ENCODE measurements around the gene COLEC11. TPM values are rescaled to one million over a fixed set of nuclear protein-coding genes. Genes with fewer than 3 reads are reported as not detected.
"Not testable (repeated sequence)": the region's sequence is repeated elsewhere in the genome, so short reads cannot be mapped to it uniquely, and the experiment has no call there.

Gene COLEC11
- total RNA-seq, 1 experiment from 2014 or later: 2.1 TPM

GRCh38 chr2:3610881-3611505, 16.1 kb downstream of the COLEC11 start:
- no peaks in the 10 kb centered on the region for H3K27me3 ChIP-seq
- H3K9me3 ChIP-seq: peaks cover 5% of the 10 kb centered on the region; the same call in 1 of the 2 replicates
- no peak for DNase-seq
- no peak overlapping the region for H3K4me3 ChIP-seq
- H3K36me3 ChIP-seq: no peaks in the 10 kb centered on the region

GRCh38 chr2:3611589-3611988, 16.7 kb downstream of the COLEC11 start:
- Histone ChIP-seq H3K4me3 (no peak overlapping the region), H3K9me3 (peaks cover 5% of the 10 kb centered on the region; the same call in 1 of the 2 replicates), H3K36me3 (no peaks in the 10 kb centered on the region), H3K27me3 (no peaks in the 10 kb centered on the region)
- no peak for DNase-seq

DNA sequence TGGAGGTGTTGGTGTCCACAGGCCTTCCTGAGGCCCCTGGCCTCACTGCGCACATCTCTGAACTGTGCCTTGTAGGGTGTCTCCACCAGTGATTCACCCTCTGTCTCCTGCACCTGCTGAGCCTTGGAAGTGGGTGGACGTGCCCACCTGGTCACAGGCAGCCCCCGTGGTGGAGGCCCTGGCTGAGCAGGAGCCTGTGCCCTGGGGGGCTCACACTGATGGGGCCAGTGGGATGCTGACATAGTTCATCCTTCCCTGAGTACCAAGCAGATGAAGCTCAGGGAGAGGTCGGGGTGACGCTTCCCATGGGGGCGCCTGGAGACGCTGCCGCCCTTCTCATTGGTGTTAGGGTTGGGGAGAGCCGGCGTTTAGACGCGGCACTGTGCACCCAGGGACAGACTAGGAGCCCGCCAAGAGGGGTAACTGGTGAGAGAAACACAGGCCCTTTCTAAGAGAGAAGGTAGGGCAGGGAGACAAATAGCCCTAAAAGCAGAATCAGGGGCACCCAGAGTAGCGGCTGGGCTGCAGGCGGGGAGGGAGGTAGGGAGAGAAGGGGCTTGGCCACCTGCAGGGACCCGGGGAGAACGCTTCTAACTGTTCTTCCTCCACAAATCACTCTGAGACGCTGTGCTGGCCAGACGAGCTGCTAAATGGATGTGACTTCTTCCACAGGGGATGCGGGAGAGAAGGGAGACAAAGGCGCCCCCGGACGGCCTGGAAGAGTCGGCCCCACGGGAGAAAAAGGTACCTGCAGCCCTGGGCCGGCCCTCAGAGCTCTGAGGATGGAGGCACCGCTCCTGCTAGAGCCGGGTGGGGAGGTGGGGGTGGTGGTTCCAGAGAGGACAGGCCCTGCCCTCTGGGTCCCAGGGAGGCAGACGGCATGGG, 18.0 kb downstream of the COLEC11 start:
- DNase-seq: no peak
- H3K36me3 ChIP-seq: no peaks in the 10 kb centered on the region
- no peaks in the 10 kb centered on the region for H3K27me3 ChIP-seq
- H3K4me3 ChIP-seq: no peak overlapping the region
- peaks cover 5% of the 10 kb centered on the region; the same call in 1 of the 2 replicates for H3K9me3 ChIP-seq

DNA sequence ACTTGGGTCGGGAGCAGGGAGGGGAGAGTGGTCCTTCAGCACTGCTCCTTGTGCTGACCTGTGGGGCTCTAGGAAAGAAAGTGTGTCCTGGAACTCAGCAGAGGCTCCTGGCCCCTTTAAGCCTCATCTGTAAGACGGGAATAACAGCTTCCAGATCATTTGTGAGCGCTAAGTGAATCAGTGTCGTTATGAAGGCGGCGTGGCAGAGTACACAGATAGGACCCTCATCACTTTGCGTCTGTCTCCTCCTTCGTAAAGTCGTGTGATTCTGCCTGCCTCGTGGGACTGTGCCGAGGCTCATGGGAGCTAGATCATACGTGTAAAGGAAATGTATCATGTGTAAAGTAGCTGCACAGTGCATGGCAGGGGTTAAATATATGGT, 18.6 kb downstream of the COLEC11 start:
- Histone ChIP-seq H3K36me3 (no peaks in the 10 kb centered on the region), H3K9me3 (peaks cover 5% of the 10 kb centered on the region; the same call in 1 of the 2 replicates), H3K4me3 (no peak overlapping the region), H3K27me3 (no peaks in the 10 kb centered on the region)
- DNase-seq: no peak

- not testable (repeated sequence) for DNase-seq, H3K36me3 ChIP-seq, H3K4me3 ChIP-seq, H3K9me3 ChIP-seq, H3K27me3 ChIP-seq
These were observed 19.8 kb downstream of the COLEC11 start for GRCh38 chr2:3614743-3615142.

DNA sequence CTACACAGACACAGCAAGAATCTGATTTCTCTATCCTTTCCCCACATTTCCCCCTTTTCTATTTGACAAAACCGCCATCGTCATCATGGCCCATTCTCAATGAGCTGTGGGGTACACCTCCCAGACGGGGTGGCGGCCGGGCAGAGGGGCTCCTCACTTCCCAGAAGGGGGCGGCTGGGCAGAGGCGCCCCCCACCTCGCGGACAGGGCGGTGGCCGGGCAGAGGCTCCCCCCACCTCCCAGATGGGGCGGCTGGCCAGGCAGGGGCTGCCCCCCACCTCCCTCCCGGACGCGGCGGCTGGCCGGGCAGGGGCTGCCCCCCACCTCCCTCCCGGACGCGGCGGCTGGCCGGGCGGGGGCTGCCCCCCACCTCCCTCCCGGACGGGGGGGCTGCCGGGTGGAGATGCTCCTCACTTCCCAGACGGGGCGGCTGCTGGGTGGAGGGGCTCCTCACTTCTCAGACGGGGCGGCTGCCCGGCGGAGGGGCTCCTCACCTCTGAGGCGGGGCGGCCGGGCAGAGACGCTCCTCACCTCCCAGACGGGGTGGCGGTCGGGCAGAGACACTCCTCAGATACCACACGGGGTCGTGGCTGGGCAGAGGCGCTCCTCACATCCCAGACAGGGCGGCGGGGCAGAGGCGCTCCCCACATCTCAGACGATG, 20.8 kb downstream of the COLEC11 start:
- H3K36me3 ChIP-seq, H3K9me3 ChIP-seq, DNase-seq, H3K4me3 ChIP-seq, H3K27me3 ChIP-seq: not testable (repeated sequence)

GRCh38 chr2:3616435-3617197, 21.7 kb downstream of the COLEC11 start:
- H3K27me3 ChIP-seq, DNase-seq, H3K9me3 ChIP-seq, H3K4me3 ChIP-seq, H3K36me3 ChIP-seq: not testable (repeated sequence)

DNA sequence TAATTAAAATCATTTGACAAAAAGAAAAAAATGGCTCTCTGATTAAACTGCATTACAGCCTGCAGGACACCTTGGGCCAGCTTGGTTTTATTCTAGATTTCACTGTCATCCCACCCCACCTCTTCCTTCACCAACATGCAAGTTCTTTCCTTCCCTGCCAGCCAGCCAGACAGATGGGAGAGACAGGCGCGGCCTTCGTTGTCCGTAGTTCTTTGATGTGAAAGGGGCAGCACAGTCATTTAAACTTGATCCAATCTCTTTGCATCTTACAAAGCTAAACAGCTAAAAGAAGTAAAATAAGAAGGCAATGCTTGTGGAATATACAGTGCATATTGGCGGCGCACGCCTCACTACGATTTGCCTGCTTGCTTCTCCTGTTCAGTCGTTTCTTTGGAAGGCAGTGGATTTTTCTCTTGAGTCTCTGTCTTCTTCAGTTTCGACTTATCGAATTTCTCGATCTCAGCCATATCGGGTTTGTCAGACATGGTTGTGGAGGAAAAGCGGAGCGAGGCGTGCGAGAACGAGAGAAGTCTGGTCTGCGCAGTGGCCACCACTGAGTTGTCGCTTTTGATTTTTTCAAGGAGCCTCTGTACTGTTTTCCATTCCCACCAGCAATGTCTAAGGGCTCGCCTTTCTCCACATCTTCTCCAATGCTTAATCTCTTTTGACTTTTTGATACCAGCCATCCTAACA, 22.4 kb downstream of the COLEC11 start:
- no peak for DNase-seq
- H3K27me3 ChIP-seq: no peaks in the 10 kb centered on the region
- H3K9me3 ChIP-seq: peaks cover 5% of the 10 kb centered on the region; the same call in 1 of the 2 replicates
- no peak overlapping the region for H3K4me3 ChIP-seq
- no peaks in the 10 kb centered on the region for H3K36me3 ChIP-seq

GRCh38 chr2:3618367-3618766, 23.5 kb downstream of the COLEC11 start:
- no peak for DNase-seq

DNA sequence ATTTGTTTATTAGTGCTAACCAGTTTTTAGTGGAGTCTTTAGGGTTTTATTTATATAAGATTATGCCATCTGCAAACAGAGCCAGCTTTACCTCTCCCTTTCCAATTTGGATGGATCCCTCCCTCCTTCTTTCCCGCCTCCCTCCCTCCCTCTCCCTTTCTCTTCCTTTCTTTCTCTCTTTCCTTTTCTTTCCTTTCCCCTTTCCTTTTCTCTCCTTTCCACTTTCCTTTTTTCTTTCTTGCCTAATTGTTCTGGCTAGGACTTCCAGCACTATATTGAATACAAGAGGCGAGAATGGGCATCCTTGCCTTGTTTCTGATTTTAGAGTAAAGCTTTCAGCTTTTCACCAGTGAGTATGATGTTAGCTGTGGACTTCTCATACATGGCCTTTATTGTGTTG, 24.1 kb downstream of the COLEC11 start:
- Histone ChIP-seq H3K9me3 (peaks cover 9% of the 10 kb centered on the region), H3K4me3 (no peak overlapping the region), H3K27me3 (no peaks in the 10 kb centered on the region), H3K36me3 (no peaks in the 10 kb centered on the region)
- no peak for DNase-seq

More at GRCh38 chr2:3618367-3618766, 23.5 kb downstream of the COLEC11 start:
- H3K9me3 ChIP-seq: peaks cover 9% of the 10 kb centered on the region
- H3K4me3 ChIP-seq: no peak overlapping the region
- H3K27me3 ChIP-seq: no peaks in the 10 kb centered on the region
- H3K36me3 ChIP-seq: no peaks in the 10 kb centered on the region

- not testable (repeated sequence) for H3K4me3 ChIP-seq, DNase-seq, H3K36me3 ChIP-seq, H3K9me3 ChIP-seq, H3K27me3 ChIP-seq
These were observed 24.7 kb downstream of the COLEC11 start for GRCh38 chr2:3619661-3620060.

GRCh38 chr2:3620834-3621233, 25.9 kb downstream of the COLEC11 start:
- no peak for DNase-seq
- Histone ChIP-seq H3K27me3 (no peaks in the 10 kb centered on the region), H3K9me3 (peaks cover 4% of the 10 kb centered on the region; the same call in 1 of the 2 replicates), H3K36me3 (no peaks in the 10 kb centered on the region), H3K4me3 (no peak overlapping the region)

- DNase-seq: no peak
- H3K36me3 ChIP-seq: no peaks in the 10 kb centered on the region
- H3K9me3 ChIP-seq: peaks cover 4% of the 10 kb centered on the region; the same call in 1 of the 2 replicates
- H3K27me3 ChIP-seq: no peaks in the 10 kb centered on the region
- H3K4me3 ChIP-seq: no peak overlapping the region
These were observed 28.1 kb downstream of the COLEC11 start for GRCh38 chr2:3622967-3623366.

DNA sequence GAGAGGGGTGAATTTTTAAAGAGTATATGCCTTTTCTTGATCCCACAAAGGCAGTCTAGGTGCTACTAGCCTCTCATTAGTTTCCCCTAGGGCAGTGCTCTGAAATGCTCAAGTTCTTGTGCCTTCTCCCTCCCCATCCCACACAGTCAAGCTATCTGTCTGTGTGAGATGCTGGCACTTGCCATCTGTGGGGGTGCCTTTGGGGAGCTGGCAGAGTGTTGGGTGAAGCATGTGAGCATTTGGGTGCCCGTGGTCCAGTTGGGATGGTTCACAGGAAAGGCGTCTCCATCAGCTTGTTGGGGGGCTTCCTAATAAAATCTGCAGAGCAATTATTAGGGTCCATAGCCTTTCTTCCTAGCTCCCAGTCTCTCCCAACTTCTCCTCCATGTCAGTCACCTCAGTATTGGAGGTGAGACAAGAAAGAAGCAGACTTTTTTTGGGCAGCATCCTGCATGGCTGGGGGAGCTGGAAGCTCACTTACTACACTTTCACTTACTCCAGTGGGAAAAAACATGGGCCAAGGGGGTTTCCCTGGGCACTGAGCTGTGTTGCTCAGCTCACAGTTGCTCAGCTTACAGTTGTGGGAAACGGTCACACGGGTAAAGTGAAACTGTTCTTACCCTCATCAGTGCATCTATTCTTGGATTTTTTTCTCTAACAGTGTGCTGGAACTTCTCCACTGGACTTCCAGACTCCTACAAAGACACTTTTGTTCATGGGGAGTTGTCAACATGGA, 29.3 kb downstream of the COLEC11 start:
- Histone ChIP-seq H3K27me3 (no peaks in the 10 kb centered on the region), H3K36me3 (no peaks in the 10 kb centered on the region), H3K9me3 (peaks cover 4% of the 10 kb centered on the region; the same call in 1 of the 2 replicates), H3K4me3 (no peak overlapping the region)
- DNase-seq: no peak

DNA sequence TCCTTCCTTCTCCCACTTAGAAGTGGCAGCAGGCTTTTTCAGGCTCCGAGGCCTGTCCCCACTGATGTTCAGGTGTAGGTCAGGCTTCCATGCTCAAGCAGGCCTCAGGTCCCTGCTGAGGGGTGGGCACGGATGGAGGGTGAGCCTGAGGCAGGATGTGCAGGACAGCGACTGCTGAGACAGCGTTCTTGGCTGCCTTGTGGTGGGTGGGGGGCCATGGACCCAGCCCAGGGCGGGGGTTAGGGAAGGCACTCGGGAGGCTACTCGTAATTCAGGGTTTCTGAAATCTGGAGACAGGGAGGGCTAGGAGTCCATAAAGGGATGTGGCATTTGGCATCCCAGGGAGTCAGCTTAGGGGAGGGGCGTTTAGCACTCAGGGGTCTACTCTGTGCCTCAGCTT, 30.3 kb downstream of the COLEC11 start:
- peaks cover 4% of the 10 kb centered on the region; the same call in 1 of the 2 replicates for H3K9me3 ChIP-seq
- H3K36me3 ChIP-seq: no peaks in the 10 kb centered on the region
- H3K27me3 ChIP-seq: no peaks in the 10 kb centered on the region
- no peak overlapping the region for H3K4me3 ChIP-seq
- DNase-seq: no peak

All from MG63 (cell line).